Kidney (tissue), 14 donors: ENCODE results near the gene WNT5B. TPM values are rescaled to one million over a fixed set of nuclear protein-coding genes. Genes with fewer than 3 reads are reported as not detected.

Experiments
- DNase-seq, 5 donors: peaks; one replicate each; pipeline ENCODE4 v3.0.0-alpha.2; 2013 to 2020
- FAIRE-seq: peaks from 2 replicates; lab custom pipeline; 2012; peaks lifted over from hg19 to GRCh38; lab: Jason Lieb, UNC
- H3K27ac ChIP-seq, 2 donors: one replicate each; pipeline ENCODE4 v1.7.0; 2013; ENCODE audit warnings: low read depth in 2 of 2, low read length in 2 of 2, inconsistent platforms in 1 of 2
- H3K27me3 ChIP-seq: one replicate; pipeline ENCODE4 v1.7.1; 2013; ENCODE audit warnings: low read length, inconsistent platforms; ENCODE audit not compliant: control insufficient read depth, insufficient read depth
- H3K36me3 ChIP-seq, 3 donors: one replicate each; pipeline versions ENCODE4 v1.7.0 to v1.7.1; 2013; ENCODE audit warnings: low read length in 3 of 3, control low read depth in 1 of 3, inconsistent platforms in 1 of 3; ENCODE audit not compliant: insufficient read depth in 3 of 3, control insufficient read depth in 2 of 3
- H3K4me1 ChIP-seq, 3 donors: one replicate each; pipeline versions ENCODE4 v1.7.0 to v1.7.1; 2013; ENCODE audit warnings: low read length in 3 of 3, inconsistent platforms in 1 of 3, low read depth in 1 of 3; ENCODE audit not compliant: control insufficient read depth in 2 of 3, insufficient read depth in 2 of 3
- H3K4me3 ChIP-seq, 3 donors: one replicate each; pipeline versions ENCODE4 v1.7.0 to v1.8.1; 2013; ENCODE audit warnings: low read length in 3 of 3, control low read depth in 1 of 3, inconsistent platforms in 1 of 3
- H3K9ac ChIP-seq, 3 donors: one replicate each; pipeline versions ENCODE4 v1.7.0 to v1.7.1; 2013; ENCODE audit warnings: low read length in 3 of 3, control low read depth in 1 of 3, inconsistent platforms in 1 of 3
- H3K9me3 ChIP-seq, 3 donors: one replicate each; pipeline versions ENCODE4 v1.7.0 to v1.7.1; 2013; ENCODE audit warnings: low read length in 3 of 3, control low read depth in 1 of 3, inconsistent platforms in 1 of 3; ENCODE audit not compliant: control insufficient read depth in 2 of 3, insufficient read depth in 1 of 3
- intact Hi-C: fragments of 100-400 bp; cut with DNase I; formaldehyde crosslinking; loops from one replicate; pipeline ENCODE4 v1.11.1; 2022
- polyA plus RNA-seq: library from polyadenylated mRNA; stranded (reverse); fragments of 350-450 nt; fragmentation: Illumina TruSeq; extraction: RNeasy Lipid Tissue Mini Kit (QIAGEN cat#74804); gene quantifications from one replicate; pipeline ENCODE4 v1.2.3, GENCODE V29; 2014; ENCODE audit warnings: low read depth, low replicate concordance; ENCODE audit not compliant: insufficient read depth
- total RNA-seq: library from RNA; stranded (reverse); fragmentation: NEBNext Ultra II Directional; extraction: Animal tissue kit (Norgen Biotek cat#: 25700); gene quantifications from one replicate; pipeline ENCODE4 v1.2.1, GENCODE V29; 2021
- TF ChIP-seq, protein P1 (sequence below): IDR thresholded peaks from 3 replicates; pipeline ENCODE4 v1.5.1; 2012; ENCODE audit warnings: mild to moderate bottlenecking, moderate library complexity, borderline replicate concordance; ENCODE audit not compliant: insufficient read depth; ENCODE audit errors: extremely low read depth
- donor health status: control.
- donor health status: control.
- donor health status: control.
- donor health status: control.
- donor health status: control.
- donor health status: DM: yes; HTN: yes; CAD: no.
- donor health status: Normal renal cell carcinoma (clear cell type).

WNT5B gene
- total and polyA plus RNA-seq, 2 donors from 2014 or later = 3.4 to 4.8 TPM

DNA sequence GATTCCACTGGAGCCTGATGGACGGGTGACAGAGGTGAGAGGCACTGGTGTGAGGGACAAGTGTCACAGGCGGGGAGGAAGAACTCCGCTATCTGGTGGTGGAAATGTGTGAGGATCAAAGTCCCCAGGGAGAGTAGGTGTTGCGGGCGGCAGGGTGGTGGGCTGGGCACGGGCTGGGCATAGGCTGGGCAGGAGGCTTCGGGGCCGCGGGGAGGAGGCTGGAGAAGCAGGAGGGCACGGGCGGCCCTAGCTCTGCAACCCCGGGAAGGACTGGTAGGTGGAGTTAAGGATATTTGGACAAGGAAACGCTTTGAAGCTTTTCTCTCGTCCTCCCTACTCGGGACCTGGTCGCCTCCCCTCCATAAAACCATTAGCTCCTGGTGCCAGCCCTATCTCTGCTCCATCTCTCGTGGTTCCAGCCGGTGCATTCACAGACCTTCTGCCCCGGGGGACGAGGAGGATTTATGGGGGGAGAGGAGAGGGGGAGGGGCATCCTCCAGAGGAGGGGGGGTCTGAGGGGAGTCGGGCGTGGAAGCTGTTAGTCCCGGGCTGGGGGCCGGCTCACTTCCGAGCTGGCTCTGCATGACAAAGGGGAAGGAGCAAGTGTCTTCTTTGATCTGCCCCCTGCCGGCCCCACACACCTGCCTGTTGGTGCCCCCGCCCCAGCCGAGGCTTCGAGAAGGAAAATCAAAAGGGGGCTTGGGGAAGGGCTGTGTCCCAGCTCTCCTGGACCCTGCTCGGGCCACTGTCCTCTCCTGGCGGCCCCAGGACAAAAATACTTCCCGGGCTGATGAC, 504 bp downstream of the WNT5B start:
- H3K4me3 ChIP-seq = peak overlapping the region in 2 of 3 donors; percentile 16 to 35
- FAIRE-seq (no peak), DNase-seq (peak in 4 of 5 donors; percentile 75 to 89 (median 77))
- intact Hi-C loops = no loop called here
- peaks cover 0 to 6% (median 0%) of the 10 kb centered on the region in 3 donors for H3K4me1 ChIP-seq
- H3K9ac ChIP-seq = no peak overlapping the region
- H3K9me3 ChIP-seq = no peaks in the 10 kb centered on the region
- peaks cover 7% of the 10 kb centered on the region for H3K27me3 ChIP-seq
- no peak overlapping the region for H3K27ac ChIP-seq
- TF ChIP-seq, protein P1, sequence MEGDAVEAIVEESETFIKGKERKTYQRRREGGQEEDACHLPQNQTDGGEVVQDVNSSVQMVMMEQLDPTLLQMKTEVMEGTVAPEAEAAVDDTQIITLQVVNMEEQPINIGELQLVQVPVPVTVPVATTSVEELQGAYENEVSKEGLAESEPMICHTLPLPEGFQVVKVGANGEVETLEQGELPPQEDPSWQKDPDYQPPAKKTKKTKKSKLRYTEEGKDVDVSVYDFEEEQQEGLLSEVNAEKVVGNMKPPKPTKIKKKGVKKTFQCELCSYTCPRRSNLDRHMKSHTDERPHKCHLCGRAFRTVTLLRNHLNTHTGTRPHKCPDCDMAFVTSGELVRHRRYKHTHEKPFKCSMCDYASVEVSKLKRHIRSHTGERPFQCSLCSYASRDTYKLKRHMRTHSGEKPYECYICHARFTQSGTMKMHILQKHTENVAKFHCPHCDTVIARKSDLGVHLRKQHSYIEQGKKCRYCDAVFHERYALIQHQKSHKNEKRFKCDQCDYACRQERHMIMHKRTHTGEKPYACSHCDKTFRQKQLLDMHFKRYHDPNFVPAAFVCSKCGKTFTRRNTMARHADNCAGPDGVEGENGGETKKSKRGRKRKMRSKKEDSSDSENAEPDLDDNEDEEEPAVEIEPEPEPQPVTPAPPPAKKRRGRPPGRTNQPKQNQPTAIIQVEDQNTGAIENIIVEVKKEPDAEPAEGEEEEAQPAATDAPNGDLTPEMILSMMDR = no peak
- no peaks in the 10 kb centered on the region for H3K36me3 ChIP-seq

DNA sequence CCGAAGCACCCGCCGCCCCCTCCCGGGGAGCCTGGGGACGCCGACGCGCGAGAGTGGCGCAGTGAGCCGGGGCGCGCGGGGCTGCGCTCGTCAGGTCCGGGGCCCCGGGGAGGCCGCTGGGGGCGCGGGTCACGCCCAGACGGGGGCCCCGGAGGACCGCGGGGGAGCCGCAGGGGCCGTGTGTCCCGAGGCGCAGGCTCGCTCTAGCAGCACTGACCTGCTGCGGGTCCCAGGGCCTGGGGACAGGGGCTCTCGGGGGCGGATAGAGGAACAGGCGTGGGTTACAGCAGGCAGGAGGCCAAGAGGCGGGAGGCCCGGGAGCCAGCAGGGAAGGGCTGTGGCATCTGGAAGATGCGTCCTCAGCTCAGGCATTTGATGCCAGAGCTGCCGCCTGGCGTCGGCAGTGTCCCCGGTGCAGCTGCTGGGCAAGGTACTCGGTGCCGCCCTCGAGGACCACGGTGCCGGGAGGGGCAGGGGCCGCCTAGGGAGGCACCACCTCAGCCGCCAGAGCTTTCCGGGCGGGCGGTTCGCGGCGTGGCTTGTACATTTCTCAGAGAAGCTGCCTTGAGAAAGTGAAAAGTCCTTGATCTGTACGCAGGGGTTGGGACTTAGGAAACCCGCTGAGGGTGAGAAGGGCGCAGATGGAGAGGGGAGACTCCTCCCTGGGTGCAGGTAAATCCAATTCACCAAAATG, 1.2 kb downstream of the WNT5B start:
- Histone ChIP-seq H3K9me3 (no peaks in the 10 kb centered on the region), H3K9ac (no peak overlapping the region)
- intact Hi-C loops = no loop called here

DNA sequence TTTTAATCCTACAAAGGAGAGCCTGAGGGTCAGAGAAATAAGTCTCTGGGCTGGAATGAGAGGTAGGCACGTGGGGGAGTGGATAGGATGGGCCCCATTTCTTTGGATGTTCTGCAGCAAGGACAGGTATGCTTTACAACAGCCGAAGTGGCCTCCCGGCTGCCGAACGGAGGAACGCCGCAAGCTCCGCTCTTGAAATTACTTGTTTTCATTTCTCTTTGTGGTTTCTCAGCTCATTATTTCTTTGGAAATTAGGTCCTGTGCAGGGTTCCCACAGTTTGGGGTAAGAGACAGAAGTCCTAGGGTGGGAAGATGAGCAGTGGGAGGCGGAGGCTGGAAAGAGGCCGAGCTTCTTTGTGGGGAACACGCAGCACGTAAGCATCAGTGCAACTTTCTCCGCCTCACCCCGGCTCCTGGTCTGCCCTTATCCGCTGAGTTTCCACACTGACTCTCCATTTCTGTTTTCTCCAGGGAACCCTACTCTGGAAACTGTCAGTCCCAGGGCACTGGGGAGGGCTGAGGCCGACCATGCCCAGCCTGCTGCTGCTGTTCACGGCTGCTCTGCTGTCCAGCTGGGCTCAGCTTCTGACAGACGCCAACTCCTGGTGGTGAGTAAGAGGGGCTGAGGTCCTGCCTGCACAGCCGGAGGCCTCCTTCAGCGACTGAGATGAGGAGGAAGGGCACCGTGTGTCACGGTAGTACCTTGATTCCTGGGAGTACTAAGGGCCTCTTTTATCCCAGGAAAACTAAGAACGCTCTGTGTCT, 2.0 kb downstream of the WNT5B start:
- Histone ChIP-seq H3K9me3 (no peaks in the 10 kb centered on the region), H3K4me1 (peaks cover 0 to 3% (median 0%) of the 10 kb centered on the region in 3 donors), H3K36me3 (no peaks in the 10 kb centered on the region), H3K27ac (no peak overlapping the region), H3K9ac (no peak overlapping the region), H3K27me3 (peaks cover 7% of the 10 kb centered on the region), H3K4me3 (no peak overlapping the region)
- no peak for FAIRE-seq
- DNase-seq = peak in 4 of 5 donors; percentile 33 to 61 (median 42)
- intact Hi-C loops = no loop called here
- TF ChIP-seq, protein P1 = no peak

More for the DNA sequence above, 1.2 kb downstream of the WNT5B start:
- peaks cover 7% of the 10 kb centered on the region for H3K27me3 ChIP-seq
- DNase-seq = peak; percentile 61 to 83 (median 74)
- H3K4me1 ChIP-seq = peaks cover 0 to 4% (median 0%) of the 10 kb centered on the region in 3 donors
- FAIRE-seq = no peak
- H3K27ac ChIP-seq = no peak overlapping the region
- TF ChIP-seq, protein P1 = no peak
- no peaks in the 10 kb centered on the region for H3K36me3 ChIP-seq
- peak overlapping the region in 1 of 3 donors; percentile 35 for H3K4me3 ChIP-seq
